Superior temporal gyrus (tissue), 1 donor: ENCODE measurements around the gene SLC36A3.

Source experiments
- DNase-seq: peaks from one replicate; pipeline ENCODE4 v3.0.0-alpha.2; 2016; ENCODE audit errors: extremely low spot score

Gene SLC36A3

DNA sequence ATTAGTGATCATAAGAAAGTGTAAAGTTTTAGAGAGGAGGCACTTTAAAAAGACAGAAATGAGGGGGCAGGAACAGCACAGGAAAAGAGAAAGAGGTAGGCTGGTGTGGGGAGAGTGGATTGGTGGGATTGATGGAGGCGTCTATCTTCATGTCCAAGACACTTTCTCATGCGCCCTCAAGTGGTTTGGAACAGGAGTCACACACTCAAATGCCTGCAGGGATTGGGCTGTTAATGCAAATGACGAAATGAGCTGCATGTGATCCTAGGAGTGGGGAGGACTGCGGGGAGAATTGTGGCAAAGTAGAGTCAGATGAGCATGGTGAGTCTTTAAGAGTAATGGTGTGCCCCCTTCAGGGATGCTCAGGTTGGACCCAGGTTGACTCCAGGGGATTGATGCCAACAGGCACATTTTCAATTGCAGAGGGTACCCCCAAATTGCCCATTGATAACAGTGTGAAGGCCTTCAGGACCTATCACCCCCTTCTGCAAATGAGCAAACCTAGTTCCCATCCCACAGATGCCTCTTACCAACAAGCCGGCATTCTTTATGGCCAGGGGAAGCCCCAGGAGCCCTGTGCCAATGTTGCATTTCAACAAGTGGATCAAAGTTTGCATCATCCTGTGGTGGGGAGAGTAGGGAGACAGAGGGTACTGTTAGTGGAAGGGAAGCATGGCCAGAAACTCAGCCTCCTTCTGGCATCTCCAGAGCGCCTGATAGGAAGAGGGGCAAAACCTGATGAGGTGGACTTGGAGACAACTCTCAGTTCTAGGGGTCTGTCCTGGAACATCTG, 5.3 kb downstream of the SLC36A3 start:
- no peak for DNase-seq

DNA sequence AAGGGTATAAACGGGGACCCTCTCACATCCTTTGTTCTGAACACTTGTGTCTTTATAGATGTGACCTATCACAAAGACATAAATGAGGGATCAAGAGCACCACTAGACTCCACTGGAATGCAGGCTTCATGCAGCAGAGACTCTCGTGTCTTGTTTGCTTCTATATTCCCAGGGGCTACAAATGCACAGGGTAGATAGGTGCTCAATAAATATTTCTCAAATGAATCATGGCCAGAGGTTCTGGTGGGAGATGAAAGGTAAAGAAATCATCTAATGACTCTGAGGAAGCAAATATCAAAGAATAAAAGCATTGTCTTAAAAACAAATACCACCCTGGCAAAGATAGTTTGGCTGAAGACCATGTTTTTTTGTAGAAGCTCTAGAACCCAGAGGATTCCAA, 6.6 kb downstream of the SLC36A3 start:
- DNase-seq, result no peak

DNA sequence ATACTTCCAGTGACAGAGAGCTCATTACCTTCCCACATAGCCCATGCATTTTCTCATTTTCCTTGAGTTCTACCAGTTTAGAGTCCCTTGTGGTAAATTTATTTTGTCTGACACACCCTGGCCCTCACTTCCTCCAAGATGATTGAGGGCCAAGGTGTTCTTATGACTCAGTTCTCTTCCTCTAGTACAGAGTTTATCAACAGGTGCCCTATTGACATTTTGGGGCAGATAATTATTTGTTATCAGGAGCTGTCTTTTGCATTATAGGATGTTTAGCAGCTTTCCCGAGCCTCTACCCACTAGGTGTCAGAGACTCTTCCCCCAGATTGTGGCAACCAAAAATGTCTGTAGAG, 7.1 kb downstream of the SLC36A3 start:
- DNase-seq, result no peak

DNA sequence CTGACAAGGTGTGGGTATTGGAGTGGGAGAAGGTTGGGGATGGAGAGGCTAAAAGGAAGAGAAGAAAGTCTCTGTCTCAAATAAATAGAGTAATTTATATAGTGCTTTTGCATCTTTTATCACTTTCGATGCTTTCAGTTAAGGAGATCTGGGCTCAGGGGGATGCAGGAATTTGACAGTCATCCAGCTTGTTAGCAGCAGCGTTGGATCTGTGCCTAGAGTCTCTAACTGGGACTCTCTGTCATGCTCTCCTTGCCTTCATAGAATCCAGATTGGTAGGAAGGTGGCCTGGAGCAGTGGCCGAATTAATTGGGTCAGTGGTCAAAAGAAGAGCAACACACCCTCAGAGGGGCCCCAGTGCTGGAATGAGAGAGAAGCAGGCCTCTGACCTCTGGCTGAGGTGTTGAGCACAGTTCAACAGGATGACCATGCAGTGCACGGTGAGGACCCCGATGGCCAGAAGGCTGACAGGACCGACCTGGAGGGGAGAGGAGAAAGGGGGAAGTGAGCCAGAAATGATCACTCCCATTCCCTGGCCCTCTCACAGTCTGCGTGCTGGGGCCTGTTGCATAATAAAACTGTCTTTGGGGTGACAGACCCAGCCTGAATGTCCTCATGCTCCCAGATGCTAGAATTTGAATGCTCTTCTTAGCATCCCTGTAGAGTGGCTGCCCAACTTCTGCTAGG, 7.6 kb downstream of the SLC36A3 start:
- no peak for DNase-seq

DNA sequence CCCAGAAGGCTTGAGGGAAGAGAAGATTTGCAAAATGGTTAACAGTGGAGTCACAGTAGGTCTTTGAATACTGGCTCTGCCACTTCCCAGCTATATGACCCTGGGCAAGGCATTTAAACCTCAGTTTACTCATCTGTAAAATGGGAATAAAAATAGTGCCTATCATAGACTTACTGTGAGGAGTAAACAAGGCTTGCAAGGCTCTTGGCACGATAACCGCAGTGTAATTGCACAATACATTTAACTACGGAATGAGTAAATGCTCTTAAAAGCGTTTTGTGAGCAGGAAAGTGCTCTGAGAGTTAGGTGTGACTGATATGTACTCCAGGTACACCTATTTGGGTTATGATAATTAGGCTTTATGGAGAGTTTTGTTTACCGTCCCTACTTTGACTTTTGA, 8.4 kb downstream of the SLC36A3 start:
- no peak for DNase-seq

DNA sequence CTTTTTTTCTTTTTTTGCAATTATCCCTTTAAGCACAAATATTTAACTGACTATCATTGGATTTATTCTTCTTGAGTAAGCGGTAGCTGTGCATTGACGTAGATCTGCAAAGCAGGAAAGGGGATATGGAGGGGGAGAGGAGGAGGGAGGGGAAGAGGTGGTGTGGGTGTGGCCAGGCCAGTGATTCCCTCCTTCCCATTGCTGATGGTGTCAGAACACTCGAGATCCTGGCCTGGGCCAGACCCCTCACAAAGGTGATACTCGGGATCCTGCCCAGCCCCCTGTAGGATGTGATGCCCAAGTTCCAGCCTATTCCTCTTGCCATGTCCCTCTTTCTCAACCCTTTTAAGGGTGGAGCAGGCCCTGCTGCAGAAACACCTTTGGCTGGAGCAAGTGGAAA, 9.9 kb downstream of the SLC36A3 start:
- no peak for DNase-seq

DNA sequence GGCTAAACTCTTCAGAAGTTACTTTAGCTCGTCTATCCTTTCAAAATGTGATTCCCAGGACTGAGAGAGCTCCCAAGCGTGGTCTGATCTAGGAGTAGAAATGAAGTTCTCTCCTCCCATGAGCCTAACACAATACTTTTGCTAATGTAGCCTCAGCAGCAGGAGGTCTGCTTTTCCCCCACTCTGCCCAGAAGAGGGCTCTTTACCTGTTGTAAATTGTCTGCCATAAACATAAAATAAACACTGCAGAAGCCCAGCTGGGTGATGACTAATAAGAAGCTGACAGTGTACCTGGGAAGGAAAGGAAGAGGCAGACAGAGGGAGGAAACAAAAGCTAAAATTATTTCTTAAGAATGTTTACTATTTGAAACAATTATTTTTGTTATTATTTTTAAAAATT, 15.4 kb downstream of the SLC36A3 start:
- DNase-seq, result no peak

DNA sequence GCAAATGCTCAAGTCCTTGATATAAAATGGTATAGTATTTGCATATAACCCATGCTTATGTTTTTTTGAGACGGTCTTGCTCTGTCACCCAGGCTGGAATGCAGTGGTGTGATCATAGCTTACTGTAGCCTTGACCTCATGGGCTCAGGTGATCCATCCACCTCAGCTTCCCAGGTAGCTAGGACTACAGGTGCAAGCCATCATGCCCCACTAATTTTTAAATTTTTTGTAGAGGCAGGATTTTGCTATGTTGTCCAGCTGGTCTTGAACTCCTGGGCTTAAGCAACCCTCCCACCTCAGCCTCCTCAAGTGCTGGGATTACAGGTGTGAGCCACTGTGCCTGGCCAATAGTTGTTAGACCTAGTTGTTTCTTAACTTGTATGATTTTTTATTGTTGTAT, 17.3 kb downstream of the SLC36A3 start:
- DNase-seq, result no peak

DNA sequence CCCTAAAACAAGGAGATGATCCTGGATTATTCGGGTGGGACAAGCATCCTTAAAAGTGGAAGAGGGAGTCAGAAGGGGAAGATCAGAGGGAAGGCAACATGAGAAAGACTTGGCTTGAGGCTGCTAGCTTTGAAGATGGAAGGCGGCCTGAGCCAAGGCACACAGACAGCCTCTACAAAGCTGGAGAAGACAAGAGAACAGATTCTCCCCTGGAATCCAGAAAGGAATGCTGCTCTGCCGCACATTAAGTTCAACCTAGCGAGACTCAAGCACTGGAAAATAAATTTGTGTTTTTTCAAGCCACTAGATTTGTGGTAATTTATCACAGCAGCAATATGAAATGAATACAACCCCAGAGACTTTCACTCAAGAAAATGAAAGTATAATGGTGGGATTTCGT, 17.9 kb downstream of the SLC36A3 start:
- no peak for DNase-seq

DNA sequence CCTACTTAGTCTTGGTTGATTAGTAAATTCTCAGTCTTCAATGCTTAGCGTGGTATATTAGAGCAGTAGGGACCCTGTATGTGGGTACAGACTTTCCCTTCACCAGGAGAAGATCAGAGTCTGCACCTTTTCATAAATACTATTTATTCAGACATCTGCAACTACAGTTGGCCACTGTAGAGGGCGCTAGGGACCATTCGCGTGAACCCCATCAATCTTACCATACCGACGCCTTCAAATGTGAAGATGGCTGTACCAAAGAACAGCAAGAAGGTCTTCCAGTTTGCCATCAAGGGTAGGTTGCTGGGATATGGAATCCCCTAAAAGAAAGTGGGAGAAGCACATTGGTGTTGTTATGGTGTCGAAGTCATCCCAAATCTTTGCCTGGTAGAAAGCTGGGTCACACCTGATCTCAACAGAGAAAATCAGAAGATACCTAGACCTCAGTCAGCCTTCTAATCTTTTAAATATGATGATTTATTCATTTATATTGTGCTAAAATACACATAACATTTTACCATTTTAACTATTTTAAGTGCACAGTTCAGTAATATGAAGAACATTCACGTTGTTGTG, 19.1 kb downstream of the SLC36A3 start:
- no peak for DNase-seq

DNA sequence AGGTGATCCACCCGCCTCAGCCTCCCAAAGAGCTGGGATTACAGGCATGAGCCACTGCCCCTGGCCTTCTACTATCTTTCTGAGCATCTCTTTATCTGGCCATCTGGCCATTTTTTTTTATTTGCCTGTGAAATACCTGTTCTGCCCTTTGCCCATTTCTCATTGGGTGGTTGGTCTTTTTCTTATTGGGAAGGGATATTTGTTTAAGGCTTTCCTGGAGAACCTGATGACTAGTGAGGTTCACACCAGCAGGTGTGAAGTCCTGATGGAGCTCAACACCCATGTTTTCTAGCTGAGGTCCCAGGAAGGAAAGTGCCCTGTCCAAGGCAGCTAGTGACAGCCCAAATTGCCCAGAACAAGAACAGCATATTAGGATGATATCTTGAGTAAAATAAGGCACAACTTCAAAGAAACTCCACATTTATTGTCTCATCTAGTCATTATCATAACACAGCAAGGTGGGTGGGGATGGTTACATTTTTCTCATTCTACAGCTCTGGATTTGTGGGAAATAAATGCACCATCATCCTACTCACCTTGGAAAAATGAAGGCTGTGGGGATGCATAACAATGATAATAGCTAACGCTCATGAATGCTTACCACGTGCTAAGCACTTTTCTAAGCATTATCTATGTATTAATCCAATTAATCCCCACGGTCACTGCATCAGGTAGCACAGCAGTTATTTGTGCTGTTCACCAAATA, 20.3 kb downstream of the SLC36A3 start:
- DNase-seq, result no peak

DNA sequence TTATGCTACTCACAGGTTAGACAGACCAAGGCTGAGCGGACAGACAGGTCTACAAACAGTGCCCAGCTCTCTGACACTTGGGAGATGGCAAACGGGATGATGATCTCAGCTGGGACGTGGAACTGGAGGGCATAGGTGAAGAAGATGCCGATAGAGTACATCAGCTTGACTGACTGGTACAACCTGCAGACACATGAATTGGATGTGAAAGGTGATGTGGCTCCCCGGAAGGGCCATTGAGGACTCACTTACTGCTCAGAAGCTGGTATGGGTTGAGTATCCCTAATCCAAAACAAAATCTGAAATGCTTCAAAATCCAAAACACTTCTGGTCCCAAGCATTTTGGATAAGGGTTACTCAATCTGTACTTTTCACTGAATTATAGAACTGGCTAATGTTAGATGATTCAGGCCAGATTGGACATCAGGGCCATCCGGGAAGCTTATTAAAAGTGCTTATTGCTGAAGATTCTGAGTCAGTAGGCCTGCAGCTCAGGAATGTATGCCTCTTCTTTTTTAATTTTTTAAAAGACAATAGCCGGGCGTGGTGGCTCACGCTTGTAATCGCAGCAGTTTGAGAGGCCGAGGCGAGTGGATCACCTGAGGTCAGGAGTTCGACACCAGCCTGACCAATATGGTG, 22.4 kb downstream of the SLC36A3 start:
- DNase-seq, result no peak

DNA sequence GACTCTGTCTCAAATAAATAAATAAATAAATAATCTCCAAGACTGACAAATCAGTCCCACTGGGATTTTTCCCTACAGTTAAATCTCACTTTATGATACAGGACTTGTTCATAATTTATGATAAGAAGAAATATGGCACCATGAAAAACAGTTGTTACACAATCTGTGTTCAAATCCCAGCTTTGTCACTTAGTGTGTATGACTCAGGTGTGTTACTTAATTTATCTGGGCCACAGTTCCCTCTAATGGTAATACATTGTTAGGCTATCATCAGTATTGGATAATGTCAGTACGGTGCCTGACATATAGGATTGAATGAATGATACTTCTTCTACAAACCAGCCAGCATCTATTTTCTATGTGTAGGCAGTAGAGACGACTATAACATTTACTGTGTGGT, 23.1 kb downstream of the SLC36A3 start:
- no peak for DNase-seq

DNA sequence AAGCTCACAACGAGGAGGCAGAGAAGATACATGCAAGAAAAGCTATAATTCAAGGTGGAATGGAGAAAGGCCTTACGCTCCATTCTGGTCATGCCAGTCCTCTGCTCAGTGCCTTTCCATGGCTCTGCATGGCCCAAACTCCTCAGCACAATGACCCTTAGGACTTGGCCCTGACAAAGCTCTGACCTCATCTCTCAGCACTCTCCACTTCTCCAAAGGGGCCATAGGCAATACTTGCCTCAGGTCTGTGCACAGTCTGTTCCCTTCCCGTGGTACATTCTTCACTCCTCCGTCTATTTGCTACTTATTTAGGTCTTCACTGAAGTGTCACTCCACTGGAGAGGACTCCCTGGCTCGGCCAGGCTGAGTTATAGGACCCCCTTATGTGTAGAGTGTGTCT, 24.7 kb downstream of the SLC36A3 start:
- DNase-seq, result no peak

DNA sequence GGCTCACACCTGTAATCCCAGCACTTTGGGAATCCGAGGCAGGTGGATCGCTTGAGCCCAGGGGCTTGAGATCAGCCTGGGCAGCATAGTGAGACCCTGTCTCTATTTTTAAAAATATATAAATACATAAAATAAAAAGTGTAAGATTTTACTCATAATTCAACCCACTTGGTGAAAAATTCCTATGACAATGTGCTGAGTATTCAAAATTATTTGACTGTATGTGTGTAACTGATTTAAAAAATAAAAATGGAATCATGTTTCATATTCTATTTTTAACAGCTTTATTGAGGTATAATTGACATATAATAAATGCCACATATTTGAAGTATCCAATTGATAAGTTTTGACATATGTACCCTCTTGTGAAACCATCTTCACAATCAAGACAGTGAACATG, 27.8 kb downstream of the SLC36A3 start:
- no peak for DNase-seq

DNA sequence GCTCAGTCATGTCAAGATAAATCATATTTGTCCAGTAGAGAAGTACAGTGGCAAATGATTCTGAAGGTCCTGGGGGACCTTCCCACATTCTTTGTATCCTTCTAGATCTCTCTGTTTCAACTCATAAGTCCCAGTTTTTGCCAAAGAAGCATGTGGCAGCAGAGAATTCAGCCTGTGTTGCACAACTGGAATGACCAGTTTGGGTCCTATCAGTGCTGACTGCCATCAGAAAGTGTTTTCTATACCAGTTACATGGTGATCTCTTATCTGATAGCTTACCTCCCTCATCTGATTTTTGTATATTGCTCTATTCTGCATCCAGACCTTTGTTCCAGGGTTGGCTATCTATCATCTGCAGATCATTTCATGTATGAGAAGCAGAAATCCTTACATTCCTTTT, 28.9 kb downstream of the SLC36A3 start:
- DNase-seq, result no peak

DNA sequence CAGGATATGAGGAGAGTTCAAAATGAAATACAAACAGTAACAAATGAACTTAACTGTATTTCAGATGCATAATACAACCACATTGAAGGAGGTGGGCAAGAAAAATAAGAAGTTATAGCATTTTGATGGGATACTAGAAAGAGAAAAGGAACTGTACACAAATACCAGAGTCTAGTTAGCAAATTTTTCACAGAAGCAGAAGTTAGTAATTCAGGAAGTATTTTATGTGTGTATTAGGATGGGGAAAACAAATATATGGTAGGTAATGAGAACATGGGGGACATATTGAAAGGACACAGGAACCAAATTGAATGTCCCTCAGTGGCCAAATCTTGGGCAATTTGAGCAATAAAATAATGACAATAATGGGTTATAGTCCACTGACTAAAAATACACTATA, 32.2 kb downstream of the SLC36A3 start:
- DNase-seq, result no peak

DNA sequence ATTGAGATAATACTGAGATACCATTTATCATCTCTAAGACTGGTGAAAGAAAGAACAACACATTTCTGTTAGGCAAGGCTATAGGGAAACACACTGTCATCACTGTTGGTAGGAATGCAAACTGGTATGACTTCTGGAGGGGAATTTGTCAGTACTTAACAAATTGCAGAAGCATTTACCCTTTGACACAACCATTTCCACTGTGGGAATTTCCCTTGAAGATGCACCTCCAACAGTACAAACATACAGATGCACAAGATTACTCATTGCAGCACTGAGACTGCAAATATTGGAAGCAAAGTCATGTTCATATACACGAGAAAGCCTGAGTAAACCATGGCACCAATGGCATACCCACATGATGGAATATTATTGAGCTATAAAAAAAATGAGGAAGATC, 33.0 kb downstream of the SLC36A3 start:
- no peak for DNase-seq

DNA sequence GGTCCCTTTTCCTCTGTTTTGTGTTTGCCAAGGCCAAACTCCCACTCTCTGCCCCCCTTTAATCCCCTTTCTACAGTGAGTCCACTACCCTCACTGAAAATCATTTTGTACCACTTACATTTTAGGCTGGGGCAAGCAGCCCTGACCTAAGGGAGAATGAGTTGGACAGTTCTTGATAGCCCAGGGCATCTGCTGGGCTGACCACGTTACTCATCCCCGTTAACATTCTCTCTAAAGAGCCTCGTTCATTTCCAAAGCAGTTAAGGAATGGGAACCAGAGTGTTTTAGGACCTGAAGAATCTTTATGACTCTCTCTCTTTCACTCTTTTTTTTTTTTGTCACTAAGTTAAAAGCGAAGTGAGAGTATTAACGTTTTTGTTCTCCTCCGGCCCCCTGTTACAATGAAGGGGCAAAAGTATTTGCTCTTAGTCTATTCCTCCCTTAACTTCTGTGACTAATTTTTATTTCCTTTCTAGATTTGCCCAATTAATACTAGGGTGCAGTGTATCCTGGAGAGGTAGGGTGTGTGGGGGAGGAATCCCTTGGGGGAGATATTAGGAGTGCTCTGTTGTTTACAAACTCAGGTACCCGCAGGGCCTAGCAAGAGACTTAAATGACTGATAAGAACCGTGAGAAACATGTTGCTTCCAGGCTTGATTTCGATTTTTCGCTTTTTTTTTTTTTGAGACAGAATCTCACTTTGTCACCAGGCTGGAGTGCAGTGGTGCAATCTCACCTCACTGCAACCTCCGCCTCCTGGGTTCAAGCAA, 35.9 kb downstream of the SLC36A3 start:
- DNase-seq, result no peak

DNA sequence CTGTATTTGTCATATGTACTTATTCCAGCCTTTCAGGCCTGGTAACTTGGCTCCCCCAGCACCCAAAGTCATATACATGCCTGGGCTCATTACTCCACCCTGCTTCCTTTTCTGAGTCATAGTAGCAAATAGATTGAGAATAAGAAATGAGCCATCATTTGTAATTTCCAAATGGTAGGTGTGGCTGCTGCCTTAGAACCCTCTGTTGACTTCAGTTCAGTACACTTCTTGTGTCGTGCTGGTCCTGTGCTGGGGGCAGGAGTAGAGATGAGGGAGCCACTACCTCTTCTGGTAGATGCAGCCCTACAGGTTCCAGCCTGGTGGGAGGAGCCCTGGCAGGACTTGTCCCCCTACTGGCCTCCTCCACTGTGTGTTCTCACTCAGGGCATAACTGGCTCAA, 39.5 kb downstream of the SLC36A3 start:
- DNase-seq, result no peak

DNA sequence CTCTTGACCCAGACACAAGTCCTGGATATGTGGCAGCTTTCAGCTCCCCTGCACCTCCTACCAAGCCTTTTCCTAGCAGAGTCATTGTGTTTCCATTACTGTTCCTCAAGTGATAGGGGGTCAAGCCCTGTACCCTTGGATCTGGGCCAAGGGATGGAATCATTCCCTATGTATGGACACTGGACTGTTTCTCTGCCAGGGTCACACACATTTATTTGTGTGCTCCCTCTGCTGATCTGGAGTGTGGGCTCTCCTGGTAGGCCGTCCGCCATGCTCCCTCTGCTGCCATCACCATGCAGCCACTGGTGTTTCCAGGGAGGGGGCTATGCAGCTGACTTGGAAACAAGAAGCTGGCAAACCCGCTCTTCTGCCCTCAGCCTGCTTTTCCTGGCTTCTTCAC, 41.0 kb downstream of the SLC36A3 start:
- no peak for DNase-seq
